Measurements from ENCODE around the gene RILP.

The RILP gene

GRCh38 chr17:1612400-1612799 is 37.3 kb downstream of the RILP start:
- no peak for TF ChIP-seq CTCF (IDR thresholded peaks at IDR 0.05; ENCODE audit: control insufficient read depth, insufficient read depth, low read depth, low read length, missing control alignments)
- DNase-seq (ENCODE audit: low read depth) = no peak
- no peak overlapping the region for H3K4me3 ChIP-seq (ENCODE audit: control insufficient read depth, low read depth, low read length)

GRCh38 chr17:1611715-1612114 is 38.0 kb downstream of the RILP start:
- DNase-seq (ENCODE audit: low read depth) = no peak
- TF ChIP-seq CTCF (IDR thresholded peaks at IDR 0.05; ENCODE audit: control insufficient read depth, insufficient read depth, low read depth, low read length, missing control alignments) = no peak
- H3K4me3 ChIP-seq (ENCODE audit: control insufficient read depth, low read depth, low read length) = no peak overlapping the region

- TF ChIP-seq CTCF (IDR thresholded peaks at IDR 0.05; ENCODE audit: control insufficient read depth, insufficient read depth, low read depth, low read length, missing control alignments) = no peak
- H3K4me3 ChIP-seq (ENCODE audit: control insufficient read depth, low read depth, low read length) = no peak overlapping the region
- no peak for DNase-seq (ENCODE audit: low read depth)
Measured at GRCh38 chr17:1608676-1609075, 41.0 kb downstream of the RILP start.

GRCh38 chr17:1607971-1608320 is 41.7 kb downstream of the RILP start:
- no peak for DNase-seq (ENCODE audit: low read depth)
- no peak for TF ChIP-seq CTCF (IDR thresholded peaks at IDR 0.05; ENCODE audit: control insufficient read depth, insufficient read depth, low read depth, low read length, missing control alignments)
- no peak overlapping the region for H3K4me3 ChIP-seq (ENCODE audit: control insufficient read depth, low read depth, low read length)

GRCh38 chr17:1606352-1606985 is 43.2 kb downstream of the RILP start:
- DNase-seq (ENCODE audit: low read depth) = no peak
- no peak for TF ChIP-seq CTCF (IDR thresholded peaks at IDR 0.05; ENCODE audit: control insufficient read depth, insufficient read depth, low read depth, low read length, missing control alignments)
- no peak overlapping the region for H3K4me3 ChIP-seq (ENCODE audit: control insufficient read depth, low read depth, low read length)

- no peak for DNase-seq (ENCODE audit: low read depth)
- H3K4me3 ChIP-seq (ENCODE audit: control insufficient read depth, low read depth, low read length) = no peak overlapping the region
- no peak for TF ChIP-seq CTCF (IDR thresholded peaks at IDR 0.05; ENCODE audit: control insufficient read depth, insufficient read depth, low read depth, low read length, missing control alignments)
Measured at GRCh38 chr17:1605681-1606351, 43.9 kb downstream of the RILP start.
